Adipocyte (in vitro differentiated cells): Measurements from ENCODE around the gene EFS.

Source experiments
- DNase-seq: peaks from one replicate; pipeline ENCODE4 v3.0.0-alpha.2; 2015; ENCODE audit warnings: low read depth
- H3K27me3 ChIP-seq: replicated peaks from 2 replicates; pipeline ENCODE4 v1.7.0; 2013; ENCODE audit warnings: mild to moderate bottlenecking, low read length, moderate library complexity; ENCODE audit not compliant: control insufficient read depth, insufficient read depth
- H3K36me3 ChIP-seq: 2 replicates; pipeline ENCODE4 v1.7.0; 2013; ENCODE audit warnings: low read length, mild to moderate bottlenecking, moderate library complexity; ENCODE audit not compliant: control insufficient read depth, insufficient read depth, severe bottlenecking
- H3K4me1 ChIP-seq: 2 replicates; pipeline ENCODE4 v1.7.0; 2013; ENCODE audit warnings: mild to moderate bottlenecking, low read length, moderate library complexity; ENCODE audit not compliant: control insufficient read depth, insufficient read depth
- H3K4me3 ChIP-seq: 2 replicates; pipeline ENCODE4 v1.7.0; 2013; ENCODE audit warnings: mild to moderate bottlenecking, low read length, moderate library complexity
- H3K9ac ChIP-seq: 2 replicates; pipeline ENCODE4 v1.7.0; 2013; ENCODE audit warnings: mild to moderate bottlenecking, low read length, moderate library complexity
- H3K9me3 ChIP-seq: 2 replicates; pipeline ENCODE4 v1.7.0; 2013; ENCODE audit warnings: mild to moderate bottlenecking, low read length, moderate library complexity; ENCODE audit not compliant: control insufficient read depth

The EFS gene

DNA sequence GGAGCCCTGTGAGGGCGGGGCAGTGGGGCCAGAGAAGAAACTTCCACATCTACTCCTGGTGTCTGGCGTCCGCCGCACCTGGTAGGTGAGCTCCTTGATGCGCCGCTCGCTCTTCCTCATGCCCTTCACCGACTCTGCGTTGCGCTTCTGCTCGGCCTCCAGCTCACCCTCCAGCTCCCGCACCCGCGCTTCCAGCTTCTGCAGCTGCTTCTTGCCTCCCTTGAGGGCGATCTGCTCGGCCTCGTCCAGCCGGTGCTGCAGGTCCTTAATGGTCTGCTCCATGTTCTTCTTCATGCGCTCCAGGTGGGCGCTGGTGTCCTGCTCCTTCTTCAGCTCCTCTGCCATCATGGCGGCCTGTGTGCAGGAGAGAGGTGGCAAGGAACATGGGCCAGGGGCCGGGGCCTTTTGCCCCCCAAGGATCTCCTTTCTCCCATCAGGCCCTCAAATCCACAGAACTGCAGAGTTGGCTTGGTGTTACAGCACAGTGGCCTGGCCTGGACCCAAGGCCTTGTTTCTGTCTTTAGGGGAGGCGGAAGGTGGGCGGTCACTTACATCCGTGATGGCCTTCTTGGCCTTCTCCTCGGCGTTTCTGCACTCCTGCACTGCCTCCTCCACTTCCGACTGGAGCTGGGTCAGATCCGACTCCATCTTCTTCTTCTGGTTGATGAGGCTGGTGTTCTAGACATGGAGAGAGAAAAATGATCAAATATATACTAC is 19.6 kb upstream of the EFS start:
- H3K4me1 ChIP-seq = no peaks in the 10 kb centered on the region
- H3K27me3 ChIP-seq = peaks cover 75% of the 10 kb centered on the region
- H3K9ac ChIP-seq = no peak overlapping the region
- no peak overlapping the region for H3K4me3 ChIP-seq
- no peak for DNase-seq
- H3K36me3 ChIP-seq = no peaks in the 10 kb centered on the region
- H3K9me3 ChIP-seq = no peaks in the 10 kb centered on the region

- Histone ChIP-seq H3K4me3 (no peak overlapping the region), H3K4me1 (no peaks in the 10 kb centered on the region), H3K9ac (no peak overlapping the region), H3K9me3 (no peaks in the 10 kb centered on the region), H3K27me3 (peaks cover 79% of the 10 kb centered on the region), H3K36me3 (no peaks in the 10 kb centered on the region)
- no peak for DNase-seq
These were observed 17.9 kb upstream of the EFS start for GRCh38 chr14:23382731-23383440.

GRCh38 chr14:23382276-23382675 is 17.3 kb upstream of the EFS start:
- DNase-seq = no peak
- Histone ChIP-seq H3K4me3 (no peak overlapping the region), H3K9ac (no peak overlapping the region), H3K36me3 (no peaks in the 10 kb centered on the region), H3K27me3 (peaks cover 76% of the 10 kb centered on the region), H3K4me1 (no peaks in the 10 kb centered on the region), H3K9me3 (no peaks in the 10 kb centered on the region)

DNA sequence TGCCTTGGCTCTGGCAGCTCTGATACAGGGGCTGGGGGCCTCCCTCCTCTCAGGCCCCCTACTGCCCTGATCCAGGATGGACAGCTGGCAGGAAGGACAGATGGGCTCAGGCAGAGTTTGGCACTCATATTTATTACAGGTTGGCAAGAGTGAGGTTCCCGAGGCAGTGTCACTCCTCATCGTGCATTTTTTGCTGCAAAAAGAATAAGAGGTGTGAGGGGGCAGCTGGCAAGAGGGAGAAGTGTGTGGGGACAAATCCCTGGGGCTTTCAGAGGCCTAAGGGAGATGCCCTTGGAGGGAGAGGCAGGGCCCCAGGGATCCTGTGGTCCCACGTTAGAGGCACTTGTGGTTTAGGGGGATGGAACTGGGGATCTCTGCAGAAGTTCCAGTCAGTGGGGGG is 16.9 kb upstream of the EFS start:
- no peaks in the 10 kb centered on the region for H3K36me3 ChIP-seq
- peaks cover 75% of the 10 kb centered on the region for H3K27me3 ChIP-seq
- no peak overlapping the region for H3K9ac ChIP-seq

DNA sequence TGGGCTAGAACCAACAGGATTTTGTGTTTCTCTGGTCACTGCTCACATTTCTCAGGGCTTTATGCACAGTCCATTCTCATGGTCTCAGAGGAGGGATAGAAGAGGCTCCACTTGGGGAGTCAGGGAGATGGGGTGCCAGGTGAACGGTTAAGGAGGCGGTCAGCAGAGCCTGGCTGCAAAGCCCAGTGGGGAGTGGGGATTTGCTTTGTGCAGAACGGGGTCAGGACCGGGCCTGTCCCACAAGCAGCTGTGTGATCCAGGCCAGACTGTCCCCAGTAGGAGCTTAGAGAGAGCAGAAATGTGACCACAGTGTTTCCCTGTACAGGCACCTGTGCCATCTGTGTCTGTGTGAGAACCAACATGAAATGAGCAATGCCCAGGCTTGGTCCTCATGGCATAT is 16.0 kb upstream of the EFS start:
- Histone ChIP-seq H3K9me3 (no peaks in the 10 kb centered on the region), H3K4me1 (no peaks in the 10 kb centered on the region)

More for the DNA sequence above, 16.9 kb upstream of the EFS start:
- no peak for DNase-seq
- Histone ChIP-seq H3K9me3 (no peaks in the 10 kb centered on the region), H3K4me1 (no peaks in the 10 kb centered on the region), H3K4me3 (no peak overlapping the region)

GRCh38 chr14:23380197-23380914 is 15.4 kb upstream of the EFS start:
- Histone ChIP-seq H3K4me3 (no peak overlapping the region), H3K27me3 (peaks cover 74% of the 10 kb centered on the region), H3K9ac (no peak overlapping the region), H3K4me1 (no peaks in the 10 kb centered on the region), H3K36me3 (no peaks in the 10 kb centered on the region), H3K9me3 (no peaks in the 10 kb centered on the region)
- no peak for DNase-seq

More for the DNA sequence above, 16.0 kb upstream of the EFS start:
- no peak for DNase-seq
- Histone ChIP-seq H3K9ac (no peak overlapping the region), H3K27me3 (peaks cover 75% of the 10 kb centered on the region), H3K36me3 (no peaks in the 10 kb centered on the region), H3K4me3 (no peak overlapping the region)

- Histone ChIP-seq H3K4me1 (no peaks in the 10 kb centered on the region), H3K4me3 (no peak overlapping the region), H3K9ac (no peak overlapping the region), H3K9me3 (no peaks in the 10 kb centered on the region), H3K36me3 (no peaks in the 10 kb centered on the region), H3K27me3 (peaks cover 69% of the 10 kb centered on the region)
- DNase-seq = peak; percentile 75
These were observed 14.6 kb upstream of the EFS start for GRCh38 chr14:23379366-23380196.

GRCh38 chr14:23378612-23379220 is 13.7 kb upstream of the EFS start:
- Histone ChIP-seq H3K4me1 (no peaks in the 10 kb centered on the region), H3K4me3 (no peak overlapping the region), H3K27me3 (peaks cover 74% of the 10 kb centered on the region), H3K9me3 (no peaks in the 10 kb centered on the region), H3K9ac (no peak overlapping the region), H3K36me3 (no peaks in the 10 kb centered on the region)
- no peak for DNase-seq

DNA sequence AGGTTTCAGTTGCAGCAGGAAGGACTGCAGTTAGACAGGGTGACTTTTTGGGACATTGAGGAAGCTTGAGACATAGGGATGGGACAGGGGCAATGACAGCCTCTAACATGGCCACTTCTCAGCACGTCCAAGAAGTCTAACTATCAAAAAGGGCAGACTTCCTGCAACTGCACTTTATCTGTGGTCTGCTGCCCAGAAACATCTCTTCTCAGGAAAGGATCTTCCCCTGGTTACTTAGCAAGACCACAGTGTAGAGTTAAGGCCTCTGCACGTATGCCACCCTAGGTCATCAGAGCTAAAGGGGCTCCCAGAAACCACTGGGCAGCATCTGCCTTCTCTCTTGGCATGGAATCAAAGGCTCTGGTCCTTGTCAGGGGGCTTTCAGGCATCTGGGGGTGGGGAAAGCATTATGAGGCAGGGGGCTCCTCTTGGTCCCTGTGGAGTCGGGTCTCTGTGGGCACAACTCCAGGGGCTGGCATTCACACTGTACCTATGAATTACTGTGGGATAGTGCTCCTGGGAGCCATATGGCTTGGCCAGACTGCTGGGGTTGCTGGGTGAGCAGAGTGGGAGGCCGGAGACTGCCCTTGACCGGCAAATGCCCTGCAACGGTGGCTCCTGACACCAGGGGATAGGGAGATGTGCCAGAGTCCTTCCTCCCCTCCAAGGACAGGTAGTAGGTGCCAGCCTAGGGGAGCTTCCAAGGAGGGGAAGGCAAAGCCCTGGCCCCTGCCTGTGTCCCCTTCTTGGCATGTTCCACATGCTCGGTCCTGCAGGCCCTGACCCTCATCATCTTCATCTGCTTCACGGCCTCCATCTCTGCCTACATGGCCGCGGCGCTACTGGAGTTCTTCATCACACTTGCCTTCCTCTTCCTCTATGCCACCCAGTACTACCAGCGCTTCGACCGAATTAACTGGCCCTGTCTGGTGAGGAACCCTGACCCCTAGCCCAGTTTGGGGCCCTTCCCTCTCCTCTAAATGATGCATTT is 12.9 kb upstream of the EFS start:
- H3K27me3 ChIP-seq = peaks cover 69% of the 10 kb centered on the region
- DNase-seq = no peak
- no peaks in the 10 kb centered on the region for H3K36me3 ChIP-seq
- no peaks in the 10 kb centered on the region for H3K9me3 ChIP-seq
- H3K4me3 ChIP-seq = no peak overlapping the region
- no peak overlapping the region for H3K9ac ChIP-seq
- H3K4me1 ChIP-seq = no peaks in the 10 kb centered on the region

GRCh38 chr14:23377198-23377550 is 12.2 kb upstream of the EFS start:
- no peaks in the 10 kb centered on the region for H3K4me1 ChIP-seq
- H3K36me3 ChIP-seq = no peaks in the 10 kb centered on the region
- H3K9ac ChIP-seq = no peak overlapping the region
- DNase-seq = no peak
- H3K4me3 ChIP-seq = no peak overlapping the region
- no peaks in the 10 kb centered on the region for H3K9me3 ChIP-seq
- peaks cover 65% of the 10 kb centered on the region for H3K27me3 ChIP-seq
